OCI-LY3 (cell line): ENCODE data around the gene CASP6.

Experiments
- H2AFZ ChIP-seq: fragments of 200-600, 300-600 bp; shearing (Covaris generic); 2 replicates; pipeline ENCODE4 v1.6.0; 2014; ENCODE audit warnings: antibody characterized with exemption, low read depth, low read length
- H3K27ac ChIP-seq: fragments of 200-600, 300-600 bp; sonication (generic); 2 replicates; pipeline ENCODE4 v1.5.1; 2014; ENCODE audit warnings: mild to moderate bottlenecking, low read length, moderate library complexity, mixed read lengths
- H3K27me3 ChIP-seq: fragments of 200-600, 300-600 bp; sonication (generic); 2 replicates; pipeline ENCODE4 v1.6.1; 2014; ENCODE audit warnings: low read depth, low read length, mixed read lengths
- H3K36me3 ChIP-seq: fragments of 200-600, 300-600 bp; sonication (generic); replicated peaks from 2 replicates; pipeline ENCODE3; 2014; ENCODE audit warnings: low read depth, low read length, mixed read lengths
- H3K4me1 ChIP-seq: fragments of 300-600, 200-600 bp; sonication (generic); 2 replicates; pipeline ENCODE4 v1.6.1; 2014; ENCODE audit warnings: low read length, mixed read lengths
- H3K4me2 ChIP-seq: fragments of 200-600, 300-600 bp; sonication (generic); 2 replicates; pipeline ENCODE4 v1.6.1; 2014; ENCODE audit warnings: low read length, mixed read lengths
- H3K4me3 ChIP-seq: fragments of 300-600, 200-600 bp; sonication (generic); 2 replicates; pipeline ENCODE4 v1.5.1; 2014; ENCODE audit warnings: antibody characterized with exemption, mild to moderate bottlenecking, low read length, moderate library complexity
- H3K79me2 ChIP-seq: fragments of 300-600, 200-600 bp; shearing (Covaris generic); 2 replicates; pipeline ENCODE4 v1.6.1; 2014; ENCODE audit warnings: mild to moderate bottlenecking, low read length, mixed read lengths
- H3K9ac ChIP-seq: fragments of 300-600, 200-600 bp; shearing (Covaris generic); 2 replicates; pipeline ENCODE4 v1.6.0; 2014; ENCODE audit warnings: mild to moderate bottlenecking, low read length, moderate library complexity
- H3K9me3 ChIP-seq: fragments of 200-600, 300-600 bp; shearing (Covaris generic); 2 replicates; pipeline ENCODE4 v1.6.1; 2014; ENCODE audit warnings: low read length, mixed read lengths; ENCODE audit not compliant: insufficient read depth
- H4K20me1 ChIP-seq: fragments of 200-600, 300-600 bp; sonication (generic); 2 replicates; pipeline ENCODE4 v1.6.1; 2016; ENCODE audit warnings: low read length, mixed read lengths; ENCODE audit not compliant: insufficient read depth
- CTCF ChIP-seq: fragments of 200-600, 300-600 bp; sonication (generic); IDR thresholded peaks from 2 replicates; pipeline ENCODE4 v1.5.1; 2014; ENCODE audit warnings: antibody characterized with exemption, low read length, low read depth
- EZH2phosphoT487 ChIP-seq: fragments of 200-600 bp; shearing (Covaris generic); IDR thresholded peaks from 2 replicates; pipeline ENCODE4 v1.6.1; 2018; ENCODE audit warnings: antibody characterized with exemption, mixed run types, low read depth

CASP6 gene

GRCh38 chr4:109730619-109731545 is 27.6 kb upstream of the CASP6 start:
- Histone ChIP-seq H3K27ac (no peak overlapping the region), H3K27me3 (no peaks in the 10 kb centered on the region), H3K4me1 (peaks cover 15% of the 10 kb centered on the region), H4K20me1 (no peaks in the 10 kb centered on the region), H3K9ac (peak overlapping the region; percentile 91), H2AFZ (peak overlapping the region; percentile 100), H3K9me3 (no peaks in the 10 kb centered on the region), H3K79me2 (peaks cover 6% of the 10 kb centered on the region), H3K36me3 (peaks cover 4% of the 10 kb centered on the region), H3K4me3 (peak overlapping the region; percentile 99), H3K4me2 (peak overlapping the region; percentile 76)
- no peak for TF ChIP-seq CTCF
- TF ChIP-seq EZH2phosphoT487: no peak

GRCh38 chr4:109729718-109730618 is 26.7 kb upstream of the CASP6 start, which contains the start of gene PLA2G12A:
PLA2G12A (minus strand) TSS chr4:109730070; CDS start chr4:109729809, 261 bp downstream.
- no peaks in the 10 kb centered on the region for H3K27me3 ChIP-seq
- peak within 1 kb of the TSS; percentile 99 for H3K4me3 ChIP-seq
- H3K9me3 ChIP-seq: no peaks in the 10 kb centered on the region
- H3K79me2 ChIP-seq: peaks cover 6% of the 10 kb centered on the region
- H3K4me2 ChIP-seq: peak within 1 kb of the TSS; percentile 86
- H2AFZ ChIP-seq: peak within 1 kb of the TSS; percentile 100
- H3K27ac ChIP-seq: no peak within 1 kb of the TSS
- no peaks in the 10 kb centered on the region for H4K20me1 ChIP-seq
- H3K9ac ChIP-seq: peak within 1 kb of the TSS; percentile 91
- H3K4me1 ChIP-seq: peaks cover 15% of the 10 kb centered on the region
- no peak for TF ChIP-seq EZH2phosphoT487
- TF ChIP-seq CTCF: no peak
- H3K36me3 ChIP-seq: peaks cover 4% of the 10 kb centered on the region

GRCh38 chr4:109729117-109729717 is 26.0 kb upstream of the CASP6 start:
- Histone ChIP-seq H3K27me3 (no peaks in the 10 kb centered on the region), H4K20me1 (no peaks in the 10 kb centered on the region), H3K4me3 (peak overlapping the region; percentile 92), H3K4me1 (peaks cover 15% of the 10 kb centered on the region), H3K9me3 (no peaks in the 10 kb centered on the region), H2AFZ (peak overlapping the region; percentile 63), H3K9ac (peak overlapping the region; percentile 69), H3K4me2 (peak overlapping the region; percentile 86), H3K79me2 (peaks cover 6% of the 10 kb centered on the region), H3K27ac (no peak overlapping the region), H3K36me3 (peaks cover 4% of the 10 kb centered on the region)
- TF ChIP-seq CTCF (no peak), EZH2phosphoT487 (no peak)
